Measurements from ENCODE around the gene DUOXA1. TPM values are rescaled to one million over a fixed set of nuclear protein-coding genes. Genes with fewer than 3 reads are reported as not detected.

Gene DUOXA1
- total RNA-seq, 1 donor from 2014 or later: 1.9 TPM

DNA sequence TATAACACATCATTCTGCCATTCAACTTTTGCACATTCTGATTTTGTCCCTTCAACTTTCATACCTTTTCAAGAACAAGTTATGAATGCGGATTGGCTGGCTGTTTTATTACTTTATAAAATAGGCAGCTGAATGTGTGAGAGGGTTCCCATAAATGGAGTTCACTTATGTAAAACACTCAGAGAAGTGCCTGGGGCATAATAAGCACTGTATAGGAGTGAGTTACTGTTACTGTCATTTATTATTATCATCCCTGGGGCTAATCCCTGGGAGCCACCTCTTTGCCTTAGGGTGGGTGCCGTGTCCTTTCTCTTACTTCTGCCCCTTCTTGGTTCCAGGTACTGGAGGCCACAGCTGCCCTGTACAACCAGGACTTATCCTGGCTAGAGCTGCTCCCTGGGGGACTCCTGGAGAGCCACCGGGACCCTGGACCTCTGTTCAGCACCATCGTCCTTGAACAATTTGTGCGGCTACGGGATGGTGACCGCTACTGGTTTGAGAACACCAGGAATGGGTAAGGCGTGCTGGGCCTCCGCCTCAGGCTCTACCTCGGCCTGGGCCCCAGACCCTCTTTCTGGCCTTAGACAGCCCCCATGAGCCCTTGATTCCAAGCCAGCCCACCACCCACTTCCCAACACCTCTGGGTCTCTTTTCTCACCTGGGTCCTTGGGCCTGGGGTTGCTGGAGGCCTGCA lies 11.0 kb upstream of the DUOXA1 start:
- Mint-ChIP-seq H3K36me3 (ENCODE audit: low read depth, unreplicated experiment) (no peaks in the 10 kb centered on the region), H3K4me3 (ENCODE audit: unreplicated experiment) (no peak overlapping the region), H3K9me3 (ENCODE audit: unreplicated experiment) (no peaks in the 10 kb centered on the region), H3K4me1 (ENCODE audit: unreplicated experiment) (peaks cover 3% of the 10 kb centered on the region), H3K27me3 (ENCODE audit: unreplicated experiment) (peaks cover 8% of the 10 kb centered on the region), H3K27ac (ENCODE audit: unreplicated experiment) (no peak overlapping the region)
- no peak for DNase-seq (ENCODE audit: low spot score)
- no peak for TF ChIP-seq CTCF (IDR thresholded peaks at IDR 0.05; ENCODE audit: unreplicated experiment)

- H3K4me1 Mint-ChIP-seq (ENCODE audit: unreplicated experiment): peaks cover 6% of the 10 kb centered on the region
- H3K4me3 Mint-ChIP-seq (ENCODE audit: unreplicated experiment): no peak overlapping the region
- TF ChIP-seq CTCF (IDR thresholded peaks at IDR 0.05; ENCODE audit: unreplicated experiment): no peak
- peaks cover 10% of the 10 kb centered on the region for H3K27me3 Mint-ChIP-seq (ENCODE audit: unreplicated experiment)
- no peaks in the 10 kb centered on the region for H3K36me3 Mint-ChIP-seq (ENCODE audit: low read depth, unreplicated experiment)
- no peak for DNase-seq (ENCODE audit: low spot score)
- H3K9me3 Mint-ChIP-seq (ENCODE audit: unreplicated experiment): no peaks in the 10 kb centered on the region
- H3K27ac Mint-ChIP-seq (ENCODE audit: unreplicated experiment): no peak overlapping the region
These were observed 10.1 kb upstream of the DUOXA1 start for GRCh38 chr15:45139770-45140169.

GRCh38 chr15:45138814-45139765 lies 9.4 kb upstream of the DUOXA1 start:
- no peak for DNase-seq (ENCODE audit: low spot score)
- H3K36me3 Mint-ChIP-seq (ENCODE audit: low read depth, unreplicated experiment): no peaks in the 10 kb centered on the region
- H3K27me3 Mint-ChIP-seq (ENCODE audit: unreplicated experiment): peaks cover 12% of the 10 kb centered on the region
- H3K9me3 Mint-ChIP-seq (ENCODE audit: unreplicated experiment): no peaks in the 10 kb centered on the region
- no peak for TF ChIP-seq CTCF (IDR thresholded peaks at IDR 0.05; ENCODE audit: unreplicated experiment)
- no peak overlapping the region for H3K4me3 Mint-ChIP-seq (ENCODE audit: unreplicated experiment)
- no peak overlapping the region for H3K27ac Mint-ChIP-seq (ENCODE audit: unreplicated experiment)
- H3K4me1 Mint-ChIP-seq (ENCODE audit: unreplicated experiment): peaks cover 5% of the 10 kb centered on the region

DNA sequence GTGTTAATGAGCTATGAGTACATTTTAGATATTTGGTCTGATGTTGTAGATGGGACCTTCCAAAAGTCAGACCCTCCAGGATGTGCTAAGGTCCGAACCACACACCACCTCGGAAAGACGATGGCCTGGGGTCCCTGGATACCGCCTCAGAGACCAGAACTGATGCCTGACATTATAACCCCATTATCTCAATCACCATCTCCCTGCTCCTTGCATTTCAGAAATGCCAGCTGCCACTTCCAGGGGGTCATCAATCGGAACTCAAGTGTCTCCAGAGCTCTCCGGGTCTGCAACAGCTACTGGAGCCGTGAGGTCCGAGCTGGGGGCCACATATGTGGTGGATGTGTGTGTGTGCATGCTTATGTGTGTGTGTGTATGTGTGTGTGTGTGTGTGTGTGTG lies 8.0 kb upstream of the DUOXA1 start:
- H3K4me3 Mint-ChIP-seq (ENCODE audit: unreplicated experiment): no peak overlapping the region
- H3K27me3 Mint-ChIP-seq (ENCODE audit: unreplicated experiment): peaks cover 22% of the 10 kb centered on the region

More for the DNA sequence above, 8.0 kb upstream of the DUOXA1 start:
- H3K9me3 Mint-ChIP-seq (ENCODE audit: unreplicated experiment): no peaks in the 10 kb centered on the region
- peaks cover 5% of the 10 kb centered on the region for H3K4me1 Mint-ChIP-seq (ENCODE audit: unreplicated experiment)
- TF ChIP-seq CTCF (IDR thresholded peaks at IDR 0.05; ENCODE audit: unreplicated experiment): no peak
- DNase-seq (ENCODE audit: low spot score): no peak
- H3K27ac Mint-ChIP-seq (ENCODE audit: unreplicated experiment): no peak overlapping the region
- H3K36me3 Mint-ChIP-seq (ENCODE audit: low read depth, unreplicated experiment): no peaks in the 10 kb centered on the region

All from endothelial cell (in vitro differentiated cells).